HG02852 (cell line): ENCODE results near the gene AAK1.

ENCODE experiments used
- ATAC-seq: cut with Tn5 transposase; IDR thresholded peaks from one replicate; pipeline ENCODE4 v1.9.1; 2021; ENCODE audit warnings: mild to moderate bottlenecking, moderate library complexity; ENCODE audit not compliant: unreplicated experiment

AAK1 gene

DNA sequence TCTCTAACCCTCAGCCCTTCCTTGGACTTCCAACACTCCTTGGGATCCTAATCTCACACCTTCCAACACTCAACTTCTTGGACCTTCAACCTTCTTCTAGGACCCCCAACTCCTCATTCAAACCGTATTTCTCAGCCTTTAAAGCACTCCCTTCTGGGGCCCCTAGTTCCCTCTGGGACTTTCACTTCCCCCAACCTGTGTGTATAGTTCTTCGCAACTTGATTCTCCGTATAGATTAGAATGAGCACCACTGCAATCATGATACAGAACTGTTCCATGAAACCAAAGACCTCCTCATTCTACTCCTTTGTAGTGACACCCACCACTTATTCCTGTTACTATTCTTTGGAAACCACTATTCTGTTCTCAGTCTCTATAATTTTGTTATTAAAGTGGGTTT lies 144.3 kb downstream of the AAK1 start:
- no peak for ATAC-seq

- ATAC-seq, result no peak
Observed at GRCh38 chr2:69495861-69496260, 147.7 kb downstream of the AAK1 start.

GRCh38 chr2:69495008-69495407 lies 148.5 kb downstream of the AAK1 start:
- no peak for ATAC-seq

GRCh38 chr2:69494126-69494525 lies 149.4 kb downstream of the AAK1 start:
- ATAC-seq, result no peak

GRCh38 chr2:69493268-69493667 lies 150.3 kb downstream of the AAK1 start:
- ATAC-seq, result no peak

DNA sequence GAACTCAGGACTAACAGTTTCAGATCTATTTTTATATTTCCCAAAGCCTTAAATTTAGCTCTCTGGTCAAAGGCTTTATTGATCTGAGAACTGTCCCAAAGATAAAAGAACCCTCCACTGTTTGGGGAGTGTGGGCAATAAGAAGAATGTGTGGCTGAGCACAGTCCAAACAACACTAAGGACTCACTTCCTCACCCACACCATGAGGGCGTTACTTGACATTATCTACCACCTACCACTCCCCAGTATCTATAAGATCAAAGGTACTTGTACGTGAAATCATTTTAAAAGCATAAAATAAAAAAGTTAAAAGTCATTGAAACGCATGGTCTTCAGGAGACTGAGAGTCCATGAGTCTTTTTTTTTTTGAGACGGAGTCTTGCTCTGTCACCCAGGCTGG lies 151.7 kb downstream of the AAK1 start:
- ATAC-seq, result no peak

- no peak for ATAC-seq
Observed at GRCh38 chr2:69490486-69490885, 153.1 kb downstream of the AAK1 start.

DNA sequence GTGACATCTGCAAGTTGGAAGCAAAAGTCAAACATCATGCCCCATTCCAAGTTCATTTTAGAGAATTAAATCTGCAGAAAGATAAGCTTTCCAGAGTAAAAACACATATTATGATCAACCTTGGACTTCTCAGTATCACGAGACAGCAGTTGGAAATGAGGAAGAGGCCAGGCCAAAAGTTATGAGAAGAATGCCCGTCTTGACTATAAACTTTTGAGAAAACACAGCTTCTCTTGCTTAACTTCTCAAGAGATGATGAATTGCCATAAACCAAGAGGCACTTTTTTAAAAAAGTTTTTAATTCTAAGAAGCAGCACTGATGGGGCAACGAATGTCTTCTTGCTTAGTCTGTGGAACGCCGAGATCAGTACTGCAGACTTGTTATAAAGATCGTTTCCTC lies 153.7 kb downstream of the AAK1 start:
- ATAC-seq, result no peak

- no peak for ATAC-seq
Observed at GRCh38 chr2:69483696-69484095, 159.8 kb downstream of the AAK1 start.

GRCh38 chr2:69483024-69483423 lies 160.5 kb downstream of the AAK1 start:
- no peak for ATAC-seq

GRCh38 chr2:69482471-69482870 lies 161.1 kb downstream of the AAK1 start:
- ATAC-seq, result no peak

DNA sequence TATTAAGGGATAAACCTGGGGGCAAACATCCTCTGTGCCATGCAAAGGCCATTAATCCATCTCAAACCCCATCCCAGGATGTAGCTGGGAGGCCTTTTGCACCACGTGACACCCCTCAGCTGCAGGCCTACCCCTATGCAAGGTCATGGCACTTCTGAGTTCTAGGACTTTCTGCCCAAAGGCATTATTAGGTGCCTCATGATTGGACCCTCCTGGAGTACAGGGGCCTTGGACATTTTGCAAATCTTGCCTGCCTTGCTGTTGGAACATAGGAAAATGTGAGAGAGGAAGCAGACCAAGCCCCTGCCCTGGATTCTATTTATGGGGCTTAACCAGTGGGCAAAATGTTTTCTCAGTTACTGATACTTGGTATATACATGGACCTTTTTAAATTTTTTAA lies 162.1 kb downstream of the AAK1 start:
- ATAC-seq, result no peak

DNA sequence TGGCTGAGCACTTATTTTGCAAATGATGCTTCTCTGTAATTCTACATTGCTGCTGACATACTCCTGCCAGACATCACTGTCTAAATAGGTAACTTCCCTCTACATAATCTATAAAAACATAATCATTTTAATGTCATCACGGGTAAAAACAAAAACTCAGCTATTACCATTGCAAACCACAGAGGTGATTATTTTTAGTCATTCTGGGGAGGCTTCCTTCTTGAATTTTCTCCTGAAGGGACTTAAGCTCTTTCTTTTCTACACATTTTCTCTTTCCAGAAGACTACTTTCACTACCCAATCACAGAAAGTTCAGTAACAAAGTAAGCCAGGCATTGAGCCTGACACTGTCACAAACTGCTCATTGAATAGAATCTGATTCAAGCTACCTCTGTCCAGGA lies 165.9 kb downstream of the AAK1 start:
- ATAC-seq, result no peak

GRCh38 chr2:69474688-69475087 lies 168.9 kb downstream of the AAK1 start:
- ATAC-seq, result no peak

GRCh38 chr2:69471793-69472192 lies 171.7 kb downstream of the AAK1 start:
- ATAC-seq, result no peak

DNA sequence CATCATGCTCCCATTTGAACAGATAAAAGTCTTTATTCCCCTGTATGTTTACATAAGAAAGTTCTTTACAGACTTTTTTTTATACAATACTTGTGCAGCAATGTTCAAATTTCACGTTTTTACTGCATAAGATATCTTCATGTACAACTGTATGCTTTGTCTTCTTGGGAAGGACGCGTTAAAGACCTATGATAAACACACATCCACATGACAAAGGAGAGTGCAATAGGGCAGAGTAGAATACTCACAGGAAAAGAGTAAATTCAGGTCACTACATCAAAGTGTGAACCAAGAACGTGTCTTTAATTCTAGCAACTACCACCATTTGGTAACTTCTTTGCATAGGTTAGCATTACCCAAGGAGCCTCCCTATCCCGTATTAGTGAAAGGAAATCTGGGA lies 172.6 kb downstream of the AAK1 start:
- ATAC-seq, result no peak

DNA sequence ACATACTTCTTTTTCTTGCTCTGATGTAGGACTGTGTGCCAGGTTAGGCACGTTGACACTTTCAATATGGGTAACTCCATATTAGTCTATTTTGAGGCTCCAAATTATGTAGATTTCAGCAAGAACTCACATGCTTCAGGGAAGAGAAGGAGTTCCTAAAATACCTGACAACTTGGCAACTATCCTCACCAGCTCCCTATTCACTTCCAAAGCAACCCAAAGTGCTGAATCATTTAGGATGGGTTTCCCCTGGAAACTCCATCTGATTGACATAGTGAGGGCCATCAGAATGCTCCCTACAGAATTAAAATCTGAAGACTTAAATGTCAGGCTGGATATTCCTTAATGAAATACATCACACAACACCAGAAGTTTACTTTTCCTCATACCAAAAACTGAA lies 173.8 kb downstream of the AAK1 start:
- ATAC-seq, result no peak

GRCh38 chr2:69469375-69469774 lies 174.2 kb downstream of the AAK1 start:
- no peak for ATAC-seq

- ATAC-seq, result no peak
Observed at GRCh38 chr2:69466728-69467127, 176.8 kb downstream of the AAK1 start.

GRCh38 chr2:69465513-69466456 lies 177.8 kb downstream of the AAK1 start:
- no peak for ATAC-seq

GRCh38 chr2:69464575-69464974 lies 179.0 kb downstream of the AAK1 start:
- no peak for ATAC-seq

DNA sequence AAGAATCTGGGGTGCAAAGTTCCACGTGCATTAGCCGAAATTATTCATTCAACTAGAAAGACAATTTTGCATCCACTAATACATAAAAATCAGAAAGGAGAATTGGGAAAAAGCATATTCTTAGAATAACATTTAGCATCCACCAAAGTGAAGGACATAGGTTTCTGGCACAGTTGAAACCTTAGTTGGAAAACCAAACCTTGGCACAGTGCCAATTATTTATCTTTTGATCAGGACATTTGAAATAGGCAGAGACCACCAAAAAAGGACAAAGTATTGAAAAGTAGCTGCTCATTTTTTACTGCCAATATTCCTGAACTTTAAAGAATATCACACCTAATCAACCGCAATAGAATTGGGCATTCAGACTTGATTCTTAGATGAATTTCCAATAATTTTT lies 180.8 kb downstream of the AAK1 start:
- ATAC-seq, result no peak

DNA sequence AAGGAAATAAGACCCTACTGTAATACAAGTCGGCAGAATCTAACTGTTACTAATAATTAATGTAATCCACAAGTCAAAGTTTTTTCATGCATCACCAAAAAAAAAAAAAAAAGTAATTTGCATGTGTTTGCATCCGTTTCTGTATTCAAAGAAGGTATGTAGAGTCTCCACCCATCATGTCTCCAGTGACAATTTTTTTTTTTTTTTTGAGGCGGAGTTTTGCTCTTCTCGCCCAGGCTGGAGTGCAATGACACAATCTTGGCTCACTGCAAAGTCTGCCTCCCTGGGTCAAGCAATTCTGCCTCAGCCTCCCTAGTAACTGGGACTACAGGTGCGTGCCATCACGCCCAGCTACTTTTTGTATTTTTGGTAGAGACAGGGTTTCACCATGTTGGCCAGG lies 182.1 kb downstream of the AAK1 start:
- no peak for ATAC-seq
